GM12878 (cell line): Measurements from ENCODE around the gene MYMX. TPM values are rescaled to one million over a fixed set of nuclear protein-coding genes. Genes with fewer than 3 reads are reported as not detected.

ENCODE experiments used
- ATF7 ChIP-seq: fragments of 450-650 bp; IDR thresholded peaks from 2 replicates; pipeline ENCODE4 v1.6.1; 2016; ENCODE audit warnings: low read depth, mild to moderate bottlenecking
- EED ChIP-seq: sonication (generic); IDR thresholded peaks from 2 replicates; pipeline ENCODE4 v1.6.1; 2016; ENCODE audit warnings: antibody characterized with exemption, low read depth
- FOXM1 ChIP-seq: IDR thresholded peaks from 2 replicates; pipeline ENCODE4 v1.6.1; 2012; ENCODE audit warnings: low read depth, mild to moderate bottlenecking, inconsistent platforms, low read length, moderate library complexity
- JUND ChIP-seq: IDR thresholded peaks from 2 replicates; pipeline ENCODE4 v1.6.1; 2012; ENCODE audit warnings: low read depth, mild to moderate bottlenecking, low read length, improper control_type of control experiment, moderate library complexity
- NFIC ChIP-seq: IDR thresholded peaks from 2 replicates; pipeline ENCODE4 v1.6.1; 2012; ENCODE audit warnings: low read depth, mild to moderate bottlenecking, inconsistent platforms, low read length, moderate library complexity
- NR2C1 ChIP-seq: fragments of 450-650 bp; IDR thresholded peaks from 2 replicates; pipeline ENCODE4 v1.6.1; 2017; ENCODE audit warnings: antibody characterized with exemption, mild to moderate bottlenecking, moderate library complexity
- NR2C2 ChIP-seq: IDR thresholded peaks from 2 replicates; pipeline ENCODE4 v1.6.1; 2011; ENCODE audit warnings: borderline replicate concordance, low read depth; ENCODE audit not compliant: control insufficient read depth, insufficient read length
- SIN3A ChIP-seq: IDR thresholded peaks from 2 replicates; pipeline ENCODE4 v1.6.1; 2012; ENCODE audit warnings: low read depth, low read length, improper control_type of control experiment
- SIX5 ChIP-seq: IDR thresholded peaks from 2 replicates; pipeline ENCODE4 v1.6.1; 2011; ENCODE audit warnings: mild to moderate bottlenecking, low read depth, low read length, moderate library complexity; ENCODE audit not compliant: severe bottlenecking
- SREBF1 ChIP-seq: IDR thresholded peaks from 2 replicates; pipeline ENCODE4 v1.6.1; 2012; ENCODE audit warnings: mild to moderate bottlenecking, low read length
- STAT1 ChIP-seq: fragments of 450-650 bp; conservative IDR thresholded peaks from 2 replicates; pipeline ENCODE4 v1.6.1; 2014; ENCODE audit warnings: antibody characterized with exemption, mild to moderate bottlenecking
- WRNIP1 ChIP-seq: IDR thresholded peaks from 2 replicates; pipeline ENCODE4 v1.6.1; 2011; ENCODE audit warnings: low read depth, low read length, improper control_type of control experiment, borderline replicate concordance
- ZNF207 ChIP-seq: fragments of 450-650 bp; IDR thresholded peaks from 2 replicates; pipeline ENCODE4 v1.6.1; 2014; ENCODE audit warnings: antibody characterized with exemption, mild to moderate bottlenecking, borderline replicate concordance
- polyA plus RNA-seq, 11 experiments: library from polyadenylated mRNA; depleted of rRNA in 4 of 11; unstranded in 6 of 11; stranded (reverse) in 5 of 11; fragments of >200 nt; fragmentation: Nextera tagmentation in 4 of 11; fragmentation: Illumina TruSeq in 1 of 11; extraction: Ambion mirVana in 4 of 11; extraction: Trizol in 1 of 11; gene quantifications; 1 replicate in 1 of 11; 2 replicates in 10 of 11; pipeline versions ENCODE4 v1.2.1 to v1.2.3, GENCODE V29; 2011 to 2016; ENCODE audit warnings: inconsistent platforms in 2 of 11, missing spikeins in 2 of 11, low read depth in 1 of 11
- total RNA-seq, 4 experiments: library from RNA; depleted of rRNA in 3 of 4; stranded (reverse); fragments of >200 nt in 3 of 4; fragmentation: Illumina TruSeq in 1 of 4; extraction: Trizol in 1 of 4; gene quantifications; 2 replicates each; pipeline versions ENCODE4 v1.2.1 to v1.2.3, GENCODE V29; 2013 to 2021
- TF ChIP-seq, protein P1 (sequence below): fragments of 450-650 bp; formaldehyde crosslinking; IDR thresholded peaks from 2 replicates; pipeline ENCODE4 v1.4.0; 2020; ENCODE audit warnings: mild to moderate bottlenecking, moderate library complexity
- TF ChIP-seq, protein P2 (sequence below): IDR thresholded peaks from 2 replicates; pipeline ENCODE4 v1.6.1; 2012; ENCODE audit warnings: mild to moderate bottlenecking, low read depth, low read length
- TF ChIP-seq, protein P3 (sequence below): IDR thresholded peaks from 2 replicates; pipeline ENCODE4 v1.6.1; 2011; ENCODE audit warnings: borderline replicate concordance, low read depth, mild to moderate bottlenecking, moderate library complexity, mixed read lengths, low read length; ENCODE audit not compliant: insufficient read depth; ENCODE audit errors: extremely low read length
- TF ChIP-seq, protein P4 (sequence below): fragments of 450-650 bp; IDR thresholded peaks from 2 replicates; pipeline ENCODE4 v1.6.1; 2016; ENCODE audit warnings: mild to moderate bottlenecking, moderate library complexity, borderline replicate concordance

The MYMX gene
- total and polyA plus RNA-seq, 10 of the 15 experiments (the other 5 are each of a cell fraction or from before 2014, with no cell fraction given), result not detected

DNA sequence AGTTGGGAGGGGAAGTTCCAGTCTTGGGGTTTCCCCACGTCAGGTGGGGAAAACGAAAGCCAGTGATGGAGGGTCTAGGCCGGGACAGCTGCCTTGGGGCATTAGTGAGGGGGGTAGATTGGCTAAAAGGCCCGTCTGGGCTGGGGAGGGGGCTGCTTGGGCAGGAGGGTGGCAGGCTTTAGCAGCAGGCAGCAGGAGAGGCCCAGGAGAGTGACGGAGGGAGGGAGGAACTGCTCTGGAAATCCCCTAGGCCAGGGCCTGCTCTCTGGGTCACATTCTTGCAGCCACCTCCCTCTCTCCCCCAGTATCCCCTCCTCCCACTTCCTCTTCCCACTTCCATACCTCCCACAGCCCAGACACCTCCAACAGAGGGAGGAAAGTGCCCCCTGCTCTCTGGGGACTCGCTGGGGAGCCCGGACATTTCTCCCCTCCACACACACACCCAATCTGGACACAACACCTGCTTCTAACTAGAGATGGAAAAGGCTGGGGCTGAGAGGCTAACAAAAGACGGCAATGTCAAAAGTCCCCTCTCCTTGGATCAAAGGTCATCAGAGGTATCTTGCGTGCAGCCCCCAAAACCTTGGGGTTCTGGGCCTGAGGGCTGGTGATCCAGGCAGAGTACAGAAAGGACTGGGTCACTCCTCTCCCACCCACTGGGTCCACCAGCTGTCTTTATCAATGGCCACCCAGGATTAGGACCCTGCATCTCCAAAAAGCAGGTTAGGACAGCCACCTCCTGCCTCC is 46.8 kb downstream of the MYMX start (continued):
- TF ChIP-seq, protein P1, sequence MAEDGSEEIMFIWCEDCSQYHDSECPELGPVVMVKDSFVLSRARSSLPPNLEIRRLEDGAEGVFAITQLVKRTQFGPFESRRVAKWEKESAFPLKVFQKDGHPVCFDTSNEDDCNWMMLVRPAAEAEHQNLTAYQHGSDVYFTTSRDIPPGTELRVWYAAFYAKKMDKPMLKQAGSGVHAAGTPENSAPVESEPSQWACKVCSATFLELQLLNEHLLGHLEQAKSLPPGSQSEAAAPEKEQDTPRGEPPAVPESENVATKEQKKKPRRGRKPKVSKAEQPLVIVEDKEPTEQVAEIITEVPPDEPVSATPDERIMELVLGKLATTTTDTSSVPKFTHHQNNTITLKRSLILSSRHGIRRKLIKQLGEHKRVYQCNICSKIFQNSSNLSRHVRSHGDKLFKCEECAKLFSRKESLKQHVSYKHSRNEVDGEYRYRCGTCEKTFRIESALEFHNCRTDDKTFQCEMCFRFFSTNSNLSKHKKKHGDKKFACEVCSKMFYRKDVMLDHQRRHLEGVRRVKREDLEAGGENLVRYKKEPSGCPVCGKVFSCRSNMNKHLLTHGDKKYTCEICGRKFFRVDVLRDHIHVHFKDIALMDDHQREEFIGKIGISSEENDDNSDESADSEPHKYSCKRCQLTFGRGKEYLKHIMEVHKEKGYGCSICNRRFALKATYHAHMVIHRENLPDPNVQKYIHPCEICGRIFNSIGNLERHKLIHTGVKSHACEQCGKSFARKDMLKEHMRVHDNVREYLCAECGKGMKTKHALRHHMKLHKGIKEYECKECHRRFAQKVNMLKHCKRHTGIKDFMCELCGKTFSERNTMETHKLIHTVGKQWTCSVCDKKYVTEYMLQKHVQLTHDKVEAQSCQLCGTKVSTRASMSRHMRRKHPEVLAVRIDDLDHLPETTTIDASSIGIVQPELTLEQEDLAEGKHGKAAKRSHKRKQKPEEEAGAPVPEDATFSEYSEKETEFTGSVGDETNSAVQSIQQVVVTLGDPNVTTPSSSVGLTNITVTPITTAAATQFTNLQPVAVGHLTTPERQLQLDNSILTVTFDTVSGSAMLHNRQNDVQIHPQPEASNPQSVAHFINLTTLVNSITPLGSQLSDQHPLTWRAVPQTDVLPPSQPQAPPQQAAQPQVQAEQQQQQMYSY (CRISPR knock-in tag), result no peak
- TF ChIP-seq, protein P2, sequence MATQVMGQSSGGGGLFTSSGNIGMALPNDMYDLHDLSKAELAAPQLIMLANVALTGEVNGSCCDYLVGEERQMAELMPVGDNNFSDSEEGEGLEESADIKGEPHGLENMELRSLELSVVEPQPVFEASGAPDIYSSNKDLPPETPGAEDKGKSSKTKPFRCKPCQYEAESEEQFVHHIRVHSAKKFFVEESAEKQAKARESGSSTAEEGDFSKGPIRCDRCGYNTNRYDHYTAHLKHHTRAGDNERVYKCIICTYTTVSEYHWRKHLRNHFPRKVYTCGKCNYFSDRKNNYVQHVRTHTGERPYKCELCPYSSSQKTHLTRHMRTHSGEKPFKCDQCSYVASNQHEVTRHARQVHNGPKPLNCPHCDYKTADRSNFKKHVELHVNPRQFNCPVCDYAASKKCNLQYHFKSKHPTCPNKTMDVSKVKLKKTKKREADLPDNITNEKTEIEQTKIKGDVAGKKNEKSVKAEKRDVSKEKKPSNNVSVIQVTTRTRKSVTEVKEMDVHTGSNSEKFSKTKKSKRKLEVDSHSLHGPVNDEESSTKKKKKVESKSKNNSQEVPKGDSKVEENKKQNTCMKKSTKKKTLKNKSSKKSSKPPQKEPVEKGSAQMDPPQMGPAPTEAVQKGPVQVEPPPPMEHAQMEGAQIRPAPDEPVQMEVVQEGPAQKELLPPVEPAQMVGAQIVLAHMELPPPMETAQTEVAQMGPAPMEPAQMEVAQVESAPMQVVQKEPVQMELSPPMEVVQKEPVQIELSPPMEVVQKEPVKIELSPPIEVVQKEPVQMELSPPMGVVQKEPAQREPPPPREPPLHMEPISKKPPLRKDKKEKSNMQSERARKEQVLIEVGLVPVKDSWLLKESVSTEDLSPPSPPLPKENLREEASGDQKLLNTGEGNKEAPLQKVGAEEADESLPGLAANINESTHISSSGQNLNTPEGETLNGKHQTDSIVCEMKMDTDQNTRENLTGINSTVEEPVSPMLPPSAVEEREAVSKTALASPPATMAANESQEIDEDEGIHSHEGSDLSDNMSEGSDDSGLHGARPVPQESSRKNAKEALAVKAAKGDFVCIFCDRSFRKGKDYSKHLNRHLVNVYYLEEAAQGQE, result no peak; the same call in 1 of the 2 replicates
- TF ChIP-seq ZNF207 (no peak), EED (peak; percentile 89), FOXM1 (no peak), SIN3A (no peak), JUND (no peak), WRNIP1 (no peak; the same call in 1 of the 2 replicates), NR2C2 (no peak), NR2C1 (no peak; the same call in 1 of the 2 replicates), NFIC (no peak), ATF7 (peak; percentile 32), SREBF1 (no peak), STAT1 (no peak), SIX5 (no peak)
- TF ChIP-seq, protein P3, sequence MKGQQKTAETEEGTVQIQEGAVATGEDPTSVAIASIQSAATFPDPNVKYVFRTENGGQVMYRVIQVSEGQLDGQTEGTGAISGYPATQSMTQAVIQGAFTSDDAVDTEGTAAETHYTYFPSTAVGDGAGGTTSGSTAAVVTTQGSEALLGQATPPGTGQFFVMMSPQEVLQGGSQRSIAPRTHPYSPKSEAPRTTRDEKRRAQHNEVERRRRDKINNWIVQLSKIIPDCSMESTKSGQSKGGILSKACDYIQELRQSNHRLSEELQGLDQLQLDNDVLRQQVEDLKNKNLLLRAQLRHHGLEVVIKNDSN, result no peak
- TF ChIP-seq, protein P4, sequence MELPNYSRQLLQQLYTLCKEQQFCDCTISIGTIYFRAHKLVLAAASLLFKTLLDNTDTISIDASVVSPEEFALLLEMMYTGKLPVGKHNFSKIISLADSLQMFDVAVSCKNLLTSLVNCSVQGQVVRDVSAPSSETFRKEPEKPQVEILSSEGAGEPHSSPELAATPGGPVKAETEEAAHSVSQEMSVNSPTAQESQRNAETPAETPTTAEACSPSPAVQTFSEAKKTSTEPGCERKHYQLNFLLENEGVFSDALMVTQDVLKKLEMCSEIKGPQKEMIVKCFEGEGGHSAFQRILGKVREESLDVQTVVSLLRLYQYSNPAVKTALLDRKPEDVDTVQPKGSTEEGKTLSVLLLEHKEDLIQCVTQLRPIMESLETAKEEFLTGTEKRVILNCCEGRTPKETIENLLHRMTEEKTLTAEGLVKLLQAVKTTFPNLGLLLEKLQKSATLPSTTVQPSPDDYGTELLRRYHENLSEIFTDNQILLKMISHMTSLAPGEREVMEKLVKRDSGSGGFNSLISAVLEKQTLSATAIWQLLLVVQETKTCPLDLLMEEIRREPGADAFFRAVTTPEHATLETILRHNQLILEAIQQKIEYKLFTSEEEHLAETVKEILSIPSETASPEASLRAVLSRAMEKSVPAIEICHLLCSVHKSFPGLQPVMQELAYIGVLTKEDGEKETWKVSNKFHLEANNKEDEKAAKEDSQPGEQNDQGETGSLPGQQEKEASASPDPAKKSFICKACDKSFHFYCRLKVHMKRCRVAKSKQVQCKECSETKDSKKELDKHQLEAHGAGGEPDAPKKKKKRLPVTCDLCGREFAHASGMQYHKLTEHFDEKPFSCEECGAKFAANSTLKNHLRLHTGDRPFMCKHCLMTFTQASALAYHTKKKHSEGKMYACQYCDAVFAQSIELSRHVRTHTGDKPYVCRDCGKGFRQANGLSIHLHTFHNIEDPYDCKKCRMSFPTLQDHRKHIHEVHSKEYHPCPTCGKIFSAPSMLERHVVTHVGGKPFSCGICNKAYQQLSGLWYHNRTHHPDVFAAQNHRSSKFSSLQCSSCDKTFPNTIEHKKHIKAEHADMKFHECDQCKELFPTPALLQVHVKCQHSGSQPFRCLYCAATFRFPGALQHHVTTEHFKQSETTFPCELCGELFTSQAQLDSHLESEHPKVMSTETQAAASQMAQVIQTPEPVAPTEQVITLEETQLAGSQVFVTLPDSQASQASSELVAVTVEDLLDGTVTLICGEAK, result no peak
